Upper lobe of left lung (tissue), 4 donors: Measurements from ENCODE around the gene EHHADH.

ENCODE experiments used
- POLR2A ChIP-seq, 4 donors: fragments of 450-650 bp; IDR thresholded peaks; one replicate each; pipeline ENCODE4 v1.5.1; 2016 to 2017; ENCODE audit warnings: antibody characterized with exemption in 4 of 4, mild to moderate bottlenecking in 2 of 4
- POLR2AphosphoS5 ChIP-seq, 2 donors: sonication (generic); formaldehyde crosslinking; IDR thresholded peaks; one replicate each; pipeline ENCODE4 v1.5.1; 2017; ENCODE audit warnings: antibody characterized with exemption in 2 of 2
- TF ChIP-seq, protein P1 (sequence below), 6 experiments: fragments of 450-650 bp in 4 of 6; fragments of 200-600 bp in 2 of 6; sonication (generic) in 2 of 6; IDR thresholded peaks; one replicate each; pipeline ENCODE4 v1.5.1; 2016 to 2019; ENCODE audit warnings: antibody characterized with exemption in 6 of 6

DNA sequence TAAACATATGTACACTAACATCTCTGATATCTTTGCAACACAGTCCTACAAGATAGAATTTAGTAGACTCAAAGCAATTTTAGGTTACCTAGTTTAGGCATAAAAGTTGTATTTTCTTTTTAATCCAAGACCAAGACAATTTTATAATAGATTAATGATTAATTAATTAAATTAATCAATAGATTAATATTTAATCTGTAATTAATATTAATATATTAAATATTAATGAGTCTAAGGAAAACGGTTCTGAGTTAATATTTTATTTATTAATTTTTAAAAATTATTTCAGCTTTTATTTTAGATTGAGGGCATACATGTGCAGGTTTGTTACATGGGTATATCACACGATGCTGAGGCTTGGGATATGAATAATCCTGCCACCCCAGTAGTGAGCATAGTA lies 49.0 kb downstream of the EHHADH start:
- TF ChIP-seq, protein P1, sequence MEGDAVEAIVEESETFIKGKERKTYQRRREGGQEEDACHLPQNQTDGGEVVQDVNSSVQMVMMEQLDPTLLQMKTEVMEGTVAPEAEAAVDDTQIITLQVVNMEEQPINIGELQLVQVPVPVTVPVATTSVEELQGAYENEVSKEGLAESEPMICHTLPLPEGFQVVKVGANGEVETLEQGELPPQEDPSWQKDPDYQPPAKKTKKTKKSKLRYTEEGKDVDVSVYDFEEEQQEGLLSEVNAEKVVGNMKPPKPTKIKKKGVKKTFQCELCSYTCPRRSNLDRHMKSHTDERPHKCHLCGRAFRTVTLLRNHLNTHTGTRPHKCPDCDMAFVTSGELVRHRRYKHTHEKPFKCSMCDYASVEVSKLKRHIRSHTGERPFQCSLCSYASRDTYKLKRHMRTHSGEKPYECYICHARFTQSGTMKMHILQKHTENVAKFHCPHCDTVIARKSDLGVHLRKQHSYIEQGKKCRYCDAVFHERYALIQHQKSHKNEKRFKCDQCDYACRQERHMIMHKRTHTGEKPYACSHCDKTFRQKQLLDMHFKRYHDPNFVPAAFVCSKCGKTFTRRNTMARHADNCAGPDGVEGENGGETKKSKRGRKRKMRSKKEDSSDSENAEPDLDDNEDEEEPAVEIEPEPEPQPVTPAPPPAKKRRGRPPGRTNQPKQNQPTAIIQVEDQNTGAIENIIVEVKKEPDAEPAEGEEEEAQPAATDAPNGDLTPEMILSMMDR (IDR thresholded peaks at IDR 0.05), result no peak
- TF ChIP-seq POLR2A (IDR thresholded peaks at IDR 0.05) (no peak), POLR2AphosphoS5 (IDR thresholded peaks at IDR 0.05) (no peak)
